EH (cell line): ENCODE measurements around the gene PRSS2.

ENCODE experiments used
- DNase-seq: peaks from one replicate; pipeline ENCODE4 v3.0.0-alpha.2; 2015; ENCODE audit warnings: low read depth

PRSS2 gene

DNA sequence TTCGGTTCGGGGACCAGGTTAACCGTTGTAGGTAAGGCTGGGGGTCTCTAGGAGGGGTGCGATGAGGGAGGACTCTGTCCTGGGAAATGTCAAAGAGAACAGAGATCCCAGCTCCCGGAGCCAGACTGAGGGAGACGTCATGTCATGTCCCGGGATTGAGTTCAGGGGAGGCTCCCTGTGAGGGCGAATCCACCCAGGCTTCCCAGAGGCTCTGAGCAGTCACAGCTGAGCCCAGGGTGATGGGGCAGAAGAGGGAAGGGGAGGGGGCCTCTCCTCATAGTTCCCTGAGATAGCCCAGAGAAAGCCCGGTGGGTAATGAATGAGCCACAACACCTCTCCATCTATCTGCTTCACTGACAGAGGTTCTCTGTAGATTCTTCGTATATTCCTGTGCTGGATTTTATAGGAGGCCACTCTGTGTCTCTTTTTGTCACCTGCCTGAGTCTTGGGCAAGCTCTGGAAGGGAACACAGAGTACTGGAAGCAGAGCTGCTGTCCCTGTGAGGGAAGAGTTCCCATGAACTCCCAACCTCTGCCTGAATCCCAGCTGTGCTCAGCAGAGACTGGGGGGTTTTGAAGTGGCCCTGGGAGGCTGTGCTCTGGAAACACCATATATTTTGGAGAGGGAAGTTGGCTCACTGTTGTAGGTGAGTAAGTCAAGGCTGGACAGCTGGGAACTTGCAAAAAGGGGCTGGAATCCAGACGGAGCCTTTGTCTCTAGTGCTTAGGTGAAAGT lies 16.4 kb downstream of the PRSS2 start:
- no peak for DNase-seq

DNA sequence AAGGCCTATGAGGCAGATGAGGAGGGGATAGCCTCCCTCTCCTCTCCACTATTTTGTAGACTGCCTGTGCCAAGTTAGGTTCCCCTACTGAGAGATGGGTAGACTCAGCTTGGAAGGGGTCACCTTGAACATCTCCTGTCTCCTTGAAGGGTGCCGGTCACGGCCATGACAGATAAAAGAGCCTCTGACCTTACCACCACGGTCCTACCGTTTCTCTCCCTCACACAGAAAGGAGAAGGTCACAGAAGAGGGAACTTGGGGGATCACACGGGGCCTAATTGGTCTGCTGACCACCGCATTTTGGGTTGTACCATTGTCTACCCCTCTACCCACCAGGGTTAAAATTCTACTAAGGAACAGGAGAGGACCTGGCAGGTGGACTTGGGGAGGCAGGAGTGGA lies 17.0 kb downstream of the PRSS2 start:
- no peak for DNase-seq

DNA sequence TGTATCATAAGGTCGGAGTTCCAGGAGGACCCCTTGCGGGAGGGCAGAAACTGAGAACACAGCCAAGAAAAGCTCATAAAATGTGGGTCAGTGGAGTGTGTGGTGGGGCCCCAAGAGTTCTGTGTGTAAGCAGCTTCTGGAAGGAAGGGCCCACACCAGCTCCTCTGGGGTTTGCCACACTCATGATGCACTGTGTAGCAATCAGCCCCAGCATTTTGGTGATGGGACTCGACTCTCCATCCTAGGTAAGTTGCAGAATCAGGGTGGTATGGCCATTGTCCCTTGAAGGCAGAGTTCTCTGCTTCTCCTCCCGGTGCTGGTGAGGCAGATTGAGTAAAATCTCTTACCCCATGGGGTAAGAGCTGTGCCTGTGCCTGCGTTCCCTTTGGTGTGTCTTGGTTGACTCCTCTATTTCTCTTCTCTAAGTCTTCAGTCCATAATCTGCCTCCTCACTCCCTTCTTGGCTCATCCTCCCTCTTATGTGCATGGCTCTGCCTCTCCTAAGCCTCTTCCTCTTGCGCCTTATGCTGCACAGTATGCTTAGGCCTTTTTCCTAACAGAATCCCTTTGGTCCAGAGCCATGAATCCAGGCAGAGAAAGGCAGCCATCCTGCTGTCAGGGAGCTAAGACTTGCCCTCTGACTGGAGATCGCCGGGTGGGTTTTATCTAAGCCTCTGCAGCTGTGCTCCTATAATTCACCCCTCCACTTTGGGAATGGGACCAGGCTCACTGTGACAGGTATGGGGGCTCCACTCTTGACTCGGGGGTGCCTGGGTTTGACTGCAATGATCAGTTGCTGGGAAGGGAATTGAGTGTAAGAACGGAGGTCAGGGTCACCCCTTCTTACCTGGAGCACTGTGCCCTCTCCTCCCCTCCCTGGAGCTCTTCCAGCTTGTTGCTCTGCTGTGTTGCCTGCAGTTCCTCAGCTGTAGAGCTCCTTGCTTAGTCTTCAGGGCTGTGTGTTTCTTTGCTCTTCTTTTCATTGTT lies 17.8 kb downstream of the PRSS2 start:
- DNase-seq = no peak

DNA sequence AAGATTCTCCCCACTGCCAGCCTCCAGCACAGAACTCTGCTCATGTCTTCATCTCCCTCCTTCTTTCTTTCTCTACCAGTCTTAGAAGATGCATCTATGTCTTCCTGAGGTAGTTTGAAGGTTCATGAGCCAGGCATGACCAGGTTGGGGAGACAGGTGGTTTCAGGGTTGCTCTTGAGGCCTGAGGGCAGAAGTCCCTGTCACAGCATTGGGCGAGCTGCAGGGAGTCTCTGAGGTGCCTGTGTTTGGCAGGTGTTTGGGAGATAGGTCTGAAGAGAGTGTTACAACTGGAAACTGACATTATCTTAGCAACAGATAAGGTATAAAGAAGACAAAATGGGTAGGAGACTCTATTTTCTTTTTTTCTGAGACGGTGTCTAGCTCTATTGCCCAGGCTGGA lies 18.7 kb downstream of the PRSS2 start:
- no peak for DNase-seq

DNA sequence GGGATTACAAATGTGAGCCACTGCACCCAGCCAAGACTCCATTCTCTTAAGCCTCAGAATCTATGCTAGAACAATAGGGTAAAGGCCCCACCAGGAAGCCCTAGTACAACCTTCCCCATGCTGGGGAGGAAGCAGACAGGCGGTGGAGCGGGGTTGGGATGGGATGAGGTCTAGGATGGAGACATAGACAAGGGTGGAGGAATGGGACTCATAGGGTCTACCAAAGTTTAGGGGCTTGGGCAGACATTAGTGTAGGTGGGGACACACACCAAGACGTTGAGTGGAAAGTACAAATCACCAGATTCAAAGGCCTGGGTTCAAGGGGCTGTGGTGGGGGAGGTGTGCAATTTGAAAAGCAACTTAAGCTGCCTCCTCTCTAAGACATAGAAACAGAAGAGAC lies 19.3 kb downstream of the PRSS2 start:
- DNase-seq = no peak

DNA sequence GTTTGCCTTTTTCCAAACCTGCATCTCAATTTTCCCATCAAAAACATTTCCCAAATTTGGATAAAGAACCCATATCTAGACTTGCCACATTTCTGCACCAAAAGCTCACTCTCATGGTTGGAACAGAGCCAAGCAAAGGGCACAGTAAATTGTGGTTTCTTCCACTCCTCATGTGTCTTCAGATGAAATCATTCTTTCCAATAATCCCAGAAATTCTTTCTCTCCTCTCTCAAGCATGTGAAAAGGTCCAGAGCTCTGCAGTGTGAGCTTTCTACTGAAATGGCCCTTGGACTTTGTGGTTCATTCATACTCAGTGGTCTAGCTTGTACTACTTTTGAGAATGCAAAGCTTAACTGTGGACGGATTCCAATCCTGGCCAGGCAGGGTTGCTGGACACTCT lies 19.8 kb downstream of the PRSS2 start:
- DNase-seq = peak; percentile 29

DNA sequence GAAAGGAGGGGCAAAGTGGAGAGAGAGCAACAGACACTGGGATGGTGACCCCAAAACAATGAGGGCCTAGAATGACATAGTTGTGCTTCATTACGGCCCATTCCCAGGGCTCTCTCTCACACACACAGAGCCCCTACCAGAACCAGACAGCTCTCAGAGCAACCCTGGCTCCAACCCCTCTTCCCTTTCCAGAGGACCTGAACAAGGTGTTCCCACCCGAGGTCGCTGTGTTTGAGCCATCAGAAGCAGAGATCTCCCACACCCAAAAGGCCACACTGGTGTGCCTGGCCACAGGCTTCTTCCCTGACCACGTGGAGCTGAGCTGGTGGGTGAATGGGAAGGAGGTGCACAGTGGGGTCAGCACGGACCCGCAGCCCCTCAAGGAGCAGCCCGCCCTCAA lies 20.7 kb downstream of the PRSS2 start:
- no peak for DNase-seq

DNA sequence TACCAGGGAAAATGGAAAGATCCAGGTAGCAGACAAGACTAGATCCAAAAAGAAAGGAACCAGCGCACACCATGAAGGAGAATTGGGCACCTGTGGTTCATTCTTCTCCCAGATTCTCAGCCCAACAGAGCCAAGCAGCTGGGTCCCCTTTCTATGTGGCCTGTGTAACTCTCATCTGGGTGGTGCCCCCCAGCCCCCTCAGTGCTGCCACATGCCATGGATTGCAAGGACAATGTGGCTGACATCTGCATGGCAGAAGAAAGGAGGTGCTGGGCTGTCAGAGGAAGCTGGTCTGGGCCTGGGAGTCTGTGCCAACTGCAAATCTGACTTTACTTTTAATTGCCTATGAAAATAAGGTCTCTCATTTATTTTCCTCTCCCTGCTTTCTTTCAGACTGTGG lies 21.4 kb downstream of the PRSS2 start:
- no peak for DNase-seq

DNA sequence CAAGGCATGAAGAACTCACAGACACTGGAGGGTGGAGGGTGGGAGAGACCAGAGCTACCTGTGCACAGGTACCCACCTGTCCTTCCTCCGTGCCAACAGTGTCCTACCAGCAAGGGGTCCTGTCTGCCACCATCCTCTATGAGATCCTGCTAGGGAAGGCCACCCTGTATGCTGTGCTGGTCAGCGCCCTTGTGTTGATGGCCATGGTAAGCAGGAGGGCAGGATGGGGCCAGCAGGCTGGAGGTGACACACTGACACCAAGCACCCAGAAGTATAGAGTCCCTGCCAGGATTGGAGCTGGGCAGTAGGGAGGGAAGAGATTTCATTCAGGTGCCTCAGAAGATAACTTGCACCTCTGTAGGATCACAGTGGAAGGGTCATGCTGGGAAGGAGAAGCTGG lies 21.8 kb downstream of the PRSS2 start:
- no peak for DNase-seq

DNA sequence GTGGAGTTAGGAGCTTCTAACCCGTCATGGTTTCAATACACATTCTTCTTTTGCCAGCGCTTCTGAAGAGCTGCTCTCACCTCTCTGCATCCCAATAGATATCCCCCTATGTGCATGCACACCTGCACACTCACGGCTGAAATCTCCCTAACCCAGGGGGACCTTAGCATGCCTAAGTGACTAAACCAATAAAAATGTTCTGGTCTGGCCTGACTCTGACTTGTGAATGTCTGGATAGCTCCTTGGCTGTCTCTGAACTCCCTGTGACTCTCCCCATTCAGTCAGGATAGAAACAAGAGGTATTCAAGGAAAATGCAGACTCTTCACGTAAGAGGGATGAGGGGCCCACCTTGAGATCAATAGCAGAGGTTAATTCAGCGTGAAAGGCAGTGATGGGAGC lies 22.4 kb downstream of the PRSS2 start:
- DNase-seq = peak; percentile 23

DNA sequence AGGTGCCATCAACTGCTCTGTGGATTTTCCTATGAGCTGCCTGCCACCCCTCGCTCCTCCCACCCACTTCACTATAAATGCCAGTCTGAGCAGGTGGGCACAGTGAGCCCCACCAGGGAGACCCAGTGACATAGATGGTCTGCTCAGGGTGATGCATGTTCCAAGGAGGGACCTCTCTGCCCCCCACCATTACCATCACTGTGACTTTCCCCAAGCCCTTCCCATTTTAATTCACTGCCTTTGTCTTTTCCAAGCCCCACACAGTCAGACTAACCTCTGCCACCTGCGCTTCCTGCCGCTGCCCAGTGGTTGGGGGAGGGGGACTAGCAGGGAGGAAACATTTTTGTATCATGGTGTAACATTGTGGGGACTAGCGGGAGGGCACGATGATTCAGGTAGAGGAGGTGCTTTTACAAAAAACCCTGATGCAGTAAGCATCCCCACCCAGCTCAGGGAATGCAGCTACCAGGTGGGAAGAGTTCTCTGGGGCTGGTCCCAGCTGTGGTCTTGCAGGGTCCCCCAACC lies 24.6 kb downstream of the PRSS2 start:
- DNase-seq = no peak

DNA sequence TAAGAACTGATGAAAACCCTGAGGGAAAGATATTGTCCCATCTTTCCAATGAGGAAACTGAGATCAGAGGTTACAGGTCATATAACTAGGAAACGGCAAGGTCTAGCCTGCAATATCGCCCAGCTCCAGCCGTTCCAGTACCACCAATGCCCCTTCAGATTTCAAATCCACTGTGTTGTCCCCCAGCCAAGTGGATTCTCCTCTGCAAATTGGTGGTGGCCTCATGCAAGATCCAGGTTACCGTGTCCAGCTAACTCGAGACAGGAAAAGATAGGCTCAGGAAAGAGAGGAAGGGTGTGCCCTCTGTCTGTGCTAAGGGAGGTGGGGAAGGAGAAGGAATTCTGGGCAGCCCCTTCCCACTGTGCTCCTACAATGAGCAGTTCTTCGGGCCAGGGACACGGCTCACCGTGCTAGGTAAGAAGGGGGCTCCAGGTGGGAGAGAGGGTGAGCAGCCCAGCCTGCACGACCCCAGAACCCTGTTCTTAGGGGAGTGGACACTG lies 25.3 kb downstream of the PRSS2 start:
- no peak for DNase-seq

DNA sequence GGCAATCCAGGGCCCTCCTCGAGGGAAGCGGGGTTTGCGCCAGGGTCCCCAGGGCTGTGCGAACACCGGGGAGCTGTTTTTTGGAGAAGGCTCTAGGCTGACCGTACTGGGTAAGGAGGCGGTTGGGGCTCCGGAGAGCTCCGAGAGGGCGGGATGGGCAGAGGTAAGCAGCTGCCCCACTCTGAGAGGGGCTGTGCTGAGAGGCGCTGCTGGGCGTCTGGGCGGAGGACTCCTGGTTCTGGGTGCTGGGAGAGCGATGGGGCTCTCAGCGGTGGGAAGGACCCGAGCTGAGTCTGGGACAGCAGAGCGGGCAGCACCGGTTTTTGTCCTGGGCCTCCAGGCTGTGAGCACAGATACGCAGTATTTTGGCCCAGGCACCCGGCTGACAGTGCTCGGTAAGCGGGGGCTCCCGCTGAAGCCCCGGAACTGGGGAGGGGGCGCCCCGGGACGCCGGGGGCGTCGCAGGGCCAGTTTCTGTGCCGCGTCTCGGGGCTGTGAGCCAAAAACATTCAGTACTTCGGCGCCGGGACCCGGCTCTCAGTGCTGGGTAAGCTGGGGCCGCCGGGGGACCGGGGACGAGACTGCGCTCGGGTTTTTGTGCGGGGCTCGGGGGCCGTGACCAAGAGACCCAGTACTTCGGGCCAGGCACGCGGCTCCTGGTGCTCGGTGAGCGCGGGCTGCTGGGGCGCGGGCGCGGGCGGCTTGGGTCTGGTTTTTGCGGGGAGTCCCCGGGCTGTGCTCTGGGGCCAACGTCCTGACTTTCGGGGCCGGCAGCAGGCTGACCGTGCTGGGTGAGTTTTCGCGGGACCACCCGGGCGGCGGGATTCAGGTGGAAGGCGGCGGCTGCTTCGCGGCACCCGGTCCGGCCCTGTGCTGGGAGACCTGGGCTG lies 26.0 kb downstream of the PRSS2 start:
- no peak for DNase-seq

DNA sequence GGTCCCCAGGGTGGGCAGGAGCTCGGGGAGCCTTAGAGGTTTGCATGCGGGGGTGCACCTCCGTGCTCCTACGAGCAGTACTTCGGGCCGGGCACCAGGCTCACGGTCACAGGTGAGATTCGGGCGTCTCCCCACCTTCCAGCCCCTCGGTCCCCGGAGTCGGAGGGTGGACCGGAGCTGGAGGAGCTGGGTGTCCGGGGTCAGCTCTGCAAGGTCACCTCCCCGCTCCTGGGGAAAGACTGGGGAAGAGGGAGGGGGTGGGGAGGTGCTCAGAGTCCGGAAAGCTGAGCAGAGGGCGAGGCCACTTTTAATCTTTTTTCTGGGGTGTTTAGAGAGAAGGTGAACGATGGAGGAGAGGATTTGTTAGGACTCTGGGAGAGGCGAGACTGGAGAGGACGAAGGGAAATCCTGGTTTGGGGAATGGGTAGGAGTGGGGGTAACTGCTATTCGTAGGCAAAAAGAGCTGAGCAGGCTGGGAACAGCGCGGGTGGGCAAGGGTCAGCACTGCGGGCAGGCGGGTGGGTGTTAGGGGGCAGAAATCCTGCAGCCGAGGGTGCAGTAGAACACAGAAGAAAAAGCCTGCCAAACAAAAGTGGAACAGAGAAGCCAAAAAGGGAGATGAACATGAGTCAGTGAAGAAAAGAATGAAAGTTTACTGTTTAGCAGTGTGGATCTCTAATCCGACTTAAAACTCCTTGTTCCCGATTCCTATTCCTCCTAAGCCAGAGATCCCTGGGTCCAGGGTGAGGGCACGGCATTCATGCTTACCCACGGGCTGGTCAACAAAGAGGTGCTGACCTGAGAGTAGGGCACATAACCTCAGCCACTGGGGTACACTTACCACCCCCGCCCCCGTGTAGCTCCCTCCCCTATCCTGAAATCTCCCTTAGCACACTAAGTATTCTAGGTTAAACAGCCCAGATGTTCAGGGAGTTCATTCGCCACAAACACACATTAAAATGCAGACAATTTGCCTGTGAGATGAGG lies 26.9 kb downstream of the PRSS2 start:
- no peak for DNase-seq

DNA sequence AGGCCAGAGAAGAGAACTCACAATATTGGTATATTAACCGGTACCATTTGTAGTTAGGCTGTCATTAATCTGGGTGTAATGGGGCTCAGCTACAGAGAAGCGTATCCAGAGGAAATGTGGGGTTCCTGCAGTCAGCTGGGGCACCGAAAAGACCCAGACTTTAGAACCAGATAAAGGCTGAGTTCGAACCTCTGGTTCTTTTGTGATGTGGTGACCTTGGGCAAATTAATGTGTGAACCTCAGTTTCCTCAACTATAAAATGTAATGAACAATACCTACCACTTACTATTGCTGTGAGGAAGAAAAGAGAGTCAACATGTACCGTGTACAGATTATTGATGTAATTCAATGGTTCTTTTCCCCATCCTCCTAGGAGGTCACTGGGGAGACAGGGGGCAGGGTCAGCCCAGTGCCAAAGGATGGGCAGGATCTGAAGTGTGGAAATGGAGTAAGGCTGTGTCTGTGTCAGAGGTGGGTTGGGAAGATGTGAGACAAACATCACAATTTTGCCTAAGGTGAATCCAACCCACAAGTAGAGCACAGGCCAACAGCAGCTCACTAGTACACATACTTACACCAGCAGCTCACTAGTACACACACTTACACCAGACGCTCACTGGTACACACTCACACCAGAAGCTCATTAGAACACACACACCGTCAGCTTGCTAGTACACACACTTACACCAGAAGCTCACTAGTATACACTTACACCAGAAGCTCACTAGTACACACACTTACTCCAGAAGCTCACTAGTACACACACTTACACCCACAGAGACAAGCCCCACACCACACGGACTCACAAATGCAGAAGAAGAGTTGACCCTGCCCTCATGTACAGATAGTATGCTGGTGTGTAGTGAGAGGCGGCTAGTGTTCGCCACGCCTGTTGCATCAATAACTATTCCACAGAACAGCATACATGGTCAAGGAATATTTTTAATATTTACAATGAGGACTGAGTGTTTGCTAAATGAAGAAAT lies 28.0 kb downstream of the PRSS2 start:
- DNase-seq = no peak

DNA sequence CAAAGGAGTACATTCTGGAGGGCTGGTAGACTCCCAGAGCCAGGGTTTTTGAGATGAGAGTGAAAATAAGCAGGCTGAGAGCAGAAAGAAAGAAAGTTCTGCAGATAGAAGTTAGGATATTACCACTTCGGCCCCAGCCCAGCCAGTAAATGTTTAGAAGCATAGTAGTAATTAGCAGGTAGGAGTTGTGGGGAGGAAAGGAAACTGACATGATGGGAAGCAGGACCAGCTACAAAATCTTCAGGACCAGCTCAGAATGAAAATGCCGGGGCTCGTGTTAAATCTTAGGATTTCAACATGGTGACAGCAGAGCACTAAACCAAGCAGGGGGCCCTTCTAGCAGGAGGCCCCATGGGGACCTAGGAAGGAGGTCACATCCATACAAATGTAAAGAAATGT lies 28.7 kb downstream of the PRSS2 start:
- DNase-seq = no peak

DNA sequence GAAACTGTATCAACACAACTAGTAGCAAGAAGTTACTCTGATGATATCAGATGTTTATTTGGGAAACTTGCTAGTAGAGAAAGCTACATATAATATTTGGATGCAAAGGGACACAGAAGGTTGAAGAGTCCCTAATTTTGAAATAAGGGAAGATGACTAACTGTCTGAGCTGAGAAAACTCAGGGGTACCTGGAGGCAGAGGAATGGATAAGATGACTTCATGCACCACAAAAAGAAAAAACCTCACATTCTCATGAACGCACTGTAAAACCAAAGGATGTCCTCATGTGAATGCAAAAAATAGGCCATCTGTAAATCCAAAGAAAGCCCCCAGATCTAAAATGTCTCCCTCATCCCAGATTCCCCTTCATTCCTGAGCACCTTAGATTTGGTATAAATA lies 29.3 kb downstream of the PRSS2 start:
- no peak for DNase-seq

DNA sequence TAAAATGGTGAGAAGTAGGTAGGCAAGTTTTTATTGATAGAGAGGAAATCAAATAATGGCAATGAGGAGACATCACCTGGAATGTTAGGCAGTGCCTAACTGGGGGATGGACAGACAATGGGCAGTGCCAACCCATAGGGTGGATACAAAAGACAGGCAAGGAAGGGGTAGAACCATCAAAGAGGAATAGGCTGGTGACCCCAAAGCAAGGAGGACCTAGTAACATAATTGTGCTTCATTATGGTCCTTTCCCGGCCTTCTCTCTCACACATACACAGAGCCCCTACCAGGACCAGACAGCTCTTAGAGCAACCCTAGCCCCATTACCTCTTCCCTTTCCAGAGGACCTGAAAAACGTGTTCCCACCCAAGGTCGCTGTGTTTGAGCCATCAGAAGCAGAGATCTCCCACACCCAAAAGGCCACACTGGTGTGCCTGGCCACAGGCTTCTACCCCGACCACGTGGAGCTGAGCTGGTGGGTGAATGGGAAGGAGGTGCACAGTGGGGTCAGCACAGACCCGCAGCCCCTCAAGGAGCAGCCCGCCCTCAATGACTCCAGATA lies 30.0 kb downstream of the PRSS2 start:
- no peak for DNase-seq
